ENCODE data around the gene NRG3. TPM values are rescaled to one million over a fixed set of nuclear protein-coding genes. Genes with fewer than 3 reads are reported as not detected.

Gene NRG3
- total RNA-seq, 1 donor from 2014 or later, result 2.6 TPM

- H3K4me3 ChIP-seq, result no peak overlapping the region
- H3K36me3 ChIP-seq, result no peaks in the 10 kb centered on the region
- TF ChIP-seq CTCF (IDR thresholded peaks at IDR 0.05), result no peak
- H3K27me3 ChIP-seq (ENCODE audit: low read depth), result no peaks in the 10 kb centered on the region
- H3K4me1 ChIP-seq, result no peaks in the 10 kb centered on the region
- no peak for DNase-seq
- no peaks in the 10 kb centered on the region for H3K9me3 ChIP-seq
- intact Hi-C loops (cut with DNase I), result no loop called here
- H3K27ac ChIP-seq, result no peak overlapping the region
- no peak for ATAC-seq
Observed at GRCh38 chr10:82750538-82750937, 875.5 kb downstream of the NRG3 start.

- Histone ChIP-seq H3K27me3 (ENCODE audit: low read depth) (no peaks in the 10 kb centered on the region), H3K27ac (no peak overlapping the region), H3K9me3 (no peaks in the 10 kb centered on the region), H3K4me1 (no peaks in the 10 kb centered on the region), H3K4me3 (no peak overlapping the region), H3K36me3 (no peaks in the 10 kb centered on the region)
- no peak for TF ChIP-seq CTCF (IDR thresholded peaks at IDR 0.05)
- ATAC-seq, result no peak
- intact Hi-C loops (cut with DNase I), result no loop called here
- DNase-seq, result no peak
Observed at GRCh38 chr10:82757397-82757796, 882.4 kb downstream of the NRG3 start.

GRCh38 chr10:82757901-82758300 is 882.9 kb downstream of the NRG3 start:
- no peak overlapping the region for H3K4me3 ChIP-seq
- H3K27me3 ChIP-seq (ENCODE audit: low read depth), result no peaks in the 10 kb centered on the region
- no peak overlapping the region for H3K27ac ChIP-seq
- H3K4me1 ChIP-seq, result no peaks in the 10 kb centered on the region
- ATAC-seq (no peak), DNase-seq (no peak)
- intact Hi-C loops (cut with DNase I), result no loop called here
- no peaks in the 10 kb centered on the region for H3K9me3 ChIP-seq
- no peaks in the 10 kb centered on the region for H3K36me3 ChIP-seq
- no peak for TF ChIP-seq CTCF (IDR thresholded peaks at IDR 0.05)

- Histone ChIP-seq H3K4me3 (no peak overlapping the region), H3K4me1 (no peaks in the 10 kb centered on the region), H3K9me3 (no peaks in the 10 kb centered on the region), H3K27me3 (ENCODE audit: low read depth) (no peaks in the 10 kb centered on the region), H3K27ac (no peak overlapping the region), H3K36me3 (no peaks in the 10 kb centered on the region)
- ATAC-seq (no peak), DNase-seq (no peak)
- no peak for TF ChIP-seq CTCF (IDR thresholded peaks at IDR 0.05)
- intact Hi-C loops (cut with DNase I), result no loop called here
Observed at GRCh38 chr10:82759050-82759449, 884.1 kb downstream of the NRG3 start.

DNA sequence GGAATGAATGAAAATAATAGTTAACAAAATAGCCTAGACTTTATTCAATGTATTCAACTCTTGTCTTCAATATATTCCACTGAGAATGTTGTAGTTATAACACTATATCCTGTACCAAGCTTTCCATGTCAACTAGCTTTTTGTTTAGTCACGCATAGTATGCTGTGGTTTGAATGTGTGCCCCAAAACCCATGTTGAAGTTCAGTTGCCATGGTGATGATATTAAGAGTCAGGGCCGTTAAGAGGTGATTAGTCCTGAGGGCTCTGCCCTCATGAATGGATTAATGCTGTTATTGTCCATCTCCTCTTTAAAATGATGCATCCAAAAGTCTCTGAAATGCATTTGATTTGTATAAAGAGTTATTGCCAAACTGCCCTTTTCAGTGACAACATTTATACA is 887.6 kb downstream of the NRG3 start:
- intact Hi-C loops (cut with DNase I), result no loop called here
- DNase-seq (no peak), ATAC-seq (no peak)
- Histone ChIP-seq H3K27me3 (ENCODE audit: low read depth) (no peaks in the 10 kb centered on the region), H3K36me3 (no peaks in the 10 kb centered on the region), H3K4me1 (no peaks in the 10 kb centered on the region), H3K27ac (no peak overlapping the region), H3K9me3 (no peaks in the 10 kb centered on the region), H3K4me3 (no peak overlapping the region)
- TF ChIP-seq CTCF (IDR thresholded peaks at IDR 0.05), result no peak

- intact Hi-C loops (cut with DNase I), result no loop called here
- Histone ChIP-seq H3K4me1 (no peaks in the 10 kb centered on the region), H3K27me3 (ENCODE audit: low read depth) (no peaks in the 10 kb centered on the region), H3K4me3 (no peak overlapping the region), H3K27ac (no peak overlapping the region), H3K36me3 (no peaks in the 10 kb centered on the region), H3K9me3 (no peaks in the 10 kb centered on the region)
- ATAC-seq, result no peak
- no peak for DNase-seq
- TF ChIP-seq CTCF (IDR thresholded peaks at IDR 0.05), result no peak
Observed at GRCh38 chr10:82768040-82768439, 893.0 kb downstream of the NRG3 start.
